HL-60 (cell line): Measurements from ENCODE around the gene KLF2.
A peak's percentile ranks its signal among the peaks of the same experiment; 100 is the strongest.

Experiments used
- DNase-seq, 2 experiments: peaks; one replicate each; pipeline ENCODE4 v3.0.0-alpha.2; 2010 to 2020; ENCODE audit warnings: low read depth in 1 of 2, low spot score in 1 of 2
- H3K27ac ChIP-seq: fragments of 250-450 bp; sonication (Bioruptor Pico); replicated peaks from 2 replicates; pipeline ENCODE4 v1.5.1; 2020; ENCODE audit warnings: mild to moderate bottlenecking, moderate library complexity
- H3K27me3 ChIP-seq: fragments of 250-450 bp; sonication (Bioruptor Pico); 2 replicates; pipeline ENCODE4 v1.5.1; 2021; ENCODE audit warnings: mild to moderate bottlenecking, moderate library complexity; ENCODE audit not compliant: insufficient read depth, poor library complexity, severe bottlenecking
- H3K4me3 ChIP-seq: replicated peaks from 2 replicates; pipeline ENCODE4 v1.5.1; 2011; ENCODE audit warnings: mild to moderate bottlenecking, control low read depth, low read length; ENCODE audit not compliant: insufficient read depth
- CTCF ChIP-seq: IDR thresholded peaks from one replicate; pipeline ENCODE4 v1.5.1; 2011; ENCODE audit warnings: low read length, control low read depth, inconsistent platforms; ENCODE audit not compliant: insufficient read depth
- GABPA ChIP-seq: IDR thresholded peaks from 2 replicates; pipeline ENCODE4 v1.6.1; 2012; ENCODE audit warnings: low read depth
- POLR2AphosphoS5 ChIP-seq: IDR thresholded peaks from 2 replicates; pipeline ENCODE4 v1.6.1; 2012; ENCODE audit warnings: low read depth
- REST ChIP-seq: IDR thresholded peaks from 2 replicates; pipeline ENCODE4 v1.6.1; 2012; ENCODE audit warnings: low read depth; ENCODE audit not compliant: insufficient replicate concordance
- SPI1 ChIP-seq: IDR thresholded peaks from 2 replicates; pipeline ENCODE4 v1.6.1; 2012; ENCODE audit warnings: low read depth, mild to moderate bottlenecking, borderline replicate concordance

The KLF2 gene

DNA sequence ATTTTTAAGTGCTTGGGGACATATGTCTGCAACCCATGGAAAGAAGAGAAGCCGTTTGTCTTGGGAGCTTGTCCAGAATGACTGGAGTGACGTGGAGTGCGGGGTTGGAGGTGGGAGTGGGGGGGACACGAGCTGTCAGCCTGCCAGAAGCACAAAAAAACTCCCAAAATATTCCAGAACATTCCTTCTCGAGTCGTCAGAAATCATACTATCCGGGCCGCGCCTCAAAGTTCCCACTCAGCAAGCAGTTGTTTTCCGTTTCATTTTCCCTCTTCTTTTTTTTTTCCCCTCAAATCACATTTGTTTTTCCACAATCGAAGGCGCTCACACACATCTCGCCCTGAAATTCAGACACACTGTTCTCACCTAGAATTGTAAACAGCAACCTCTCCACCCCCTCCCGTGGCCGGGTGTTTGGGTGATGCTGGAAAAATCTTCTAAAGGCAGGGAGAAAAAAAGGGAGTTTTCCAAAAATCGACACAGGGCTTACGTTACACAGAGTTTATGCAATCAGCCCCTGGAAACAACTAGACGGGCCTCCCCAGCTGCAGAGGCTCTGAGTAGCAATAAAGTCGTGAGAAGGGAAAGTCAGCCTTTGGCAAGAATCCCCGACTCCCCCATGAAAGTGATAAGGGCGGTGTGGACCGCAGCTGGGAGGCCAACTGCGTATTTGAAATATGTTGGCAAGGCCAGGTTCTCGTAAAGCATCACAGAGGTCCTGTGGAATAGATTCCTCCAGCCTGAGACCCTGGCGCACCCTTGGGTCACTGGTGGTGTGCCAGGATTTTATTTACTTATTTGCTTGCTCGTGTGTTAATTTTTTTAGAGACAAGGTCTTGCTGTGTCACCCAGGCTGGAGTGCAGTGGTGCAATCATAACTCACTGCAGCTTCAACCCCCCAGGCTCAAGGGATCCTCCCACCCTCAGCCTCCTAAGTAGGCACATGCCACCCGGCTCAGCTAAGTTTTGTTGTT is 31.2 kb upstream of the KLF2 start:
- TF ChIP-seq GABPA, result no peak
- peak; percentile 82 for TF ChIP-seq POLR2AphosphoS5
- H3K27me3 ChIP-seq, result no peaks in the 10 kb centered on the region
- peak overlapping the region; percentile 53 for H3K27ac ChIP-seq
- no peak overlapping the region for H3K4me3 ChIP-seq
- peak; percentile 61 to 83 for DNase-seq

GRCh38 chr19:16295057-16295456 is 29.6 kb upstream of the KLF2 start:
- no peak overlapping the region for H3K27ac ChIP-seq
- TF ChIP-seq GABPA, result no peak
- TF ChIP-seq POLR2AphosphoS5, result no peak
- TF ChIP-seq CTCF, result no peak
- no peak for TF ChIP-seq SPI1
- no peak for DNase-seq

DNA sequence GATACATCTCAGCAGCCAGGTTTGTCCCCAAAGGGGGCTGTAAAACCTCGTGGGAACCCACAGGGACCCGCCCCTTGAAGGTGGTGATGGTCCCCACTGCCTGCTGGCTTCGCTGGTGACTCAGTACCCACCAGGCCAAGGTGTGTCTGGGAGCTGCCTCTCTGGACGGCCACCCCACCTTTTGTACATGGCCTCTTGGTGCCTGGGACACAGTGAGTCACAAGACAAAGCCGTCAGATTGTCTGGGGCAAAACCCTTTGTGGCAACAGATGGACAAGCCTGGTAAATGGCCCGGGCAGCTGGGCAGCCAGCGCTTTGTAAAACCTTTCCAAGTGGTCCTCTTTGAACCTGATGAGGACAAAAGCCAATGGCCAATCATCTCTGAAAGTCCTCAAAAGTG is 27.9 kb upstream of the KLF2 start:
- H3K27me3 ChIP-seq, result no peaks in the 10 kb centered on the region
- H3K4me3 ChIP-seq, result no peak overlapping the region
- no peak for TF ChIP-seq SPI1
- no peak for TF ChIP-seq POLR2AphosphoS5
- no peak for TF ChIP-seq CTCF
- no peak for TF ChIP-seq REST
- no peak for TF ChIP-seq GABPA
- DNase-seq, result no peak
- H3K27ac ChIP-seq, result no peak overlapping the region

More at GRCh38 chr19:16295057-16295456, 29.6 kb upstream of the KLF2 start:
- Histone ChIP-seq H3K27me3 (no peaks in the 10 kb centered on the region), H3K4me3 (no peak overlapping the region)

GRCh38 chr19:16297575-16298178 is 26.9 kb upstream of the KLF2 start:
- TF ChIP-seq GABPA, result no peak
- TF ChIP-seq POLR2AphosphoS5, result no peak
- TF ChIP-seq CTCF, result no peak
- TF ChIP-seq REST, result no peak
- Histone ChIP-seq H3K27ac (no peak overlapping the region), H3K27me3 (no peaks in the 10 kb centered on the region), H3K4me3 (no peak overlapping the region)
- DNase-seq, result no peak
